ENCODE measurements around the gene PGLYRP3. TPM values are rescaled to one million over a fixed set of nuclear protein-coding genes. Genes with fewer than 3 reads are reported as not detected.

Gene PGLYRP3
- total RNA-seq, 1 experiment from 2014 or later = not detected

DNA sequence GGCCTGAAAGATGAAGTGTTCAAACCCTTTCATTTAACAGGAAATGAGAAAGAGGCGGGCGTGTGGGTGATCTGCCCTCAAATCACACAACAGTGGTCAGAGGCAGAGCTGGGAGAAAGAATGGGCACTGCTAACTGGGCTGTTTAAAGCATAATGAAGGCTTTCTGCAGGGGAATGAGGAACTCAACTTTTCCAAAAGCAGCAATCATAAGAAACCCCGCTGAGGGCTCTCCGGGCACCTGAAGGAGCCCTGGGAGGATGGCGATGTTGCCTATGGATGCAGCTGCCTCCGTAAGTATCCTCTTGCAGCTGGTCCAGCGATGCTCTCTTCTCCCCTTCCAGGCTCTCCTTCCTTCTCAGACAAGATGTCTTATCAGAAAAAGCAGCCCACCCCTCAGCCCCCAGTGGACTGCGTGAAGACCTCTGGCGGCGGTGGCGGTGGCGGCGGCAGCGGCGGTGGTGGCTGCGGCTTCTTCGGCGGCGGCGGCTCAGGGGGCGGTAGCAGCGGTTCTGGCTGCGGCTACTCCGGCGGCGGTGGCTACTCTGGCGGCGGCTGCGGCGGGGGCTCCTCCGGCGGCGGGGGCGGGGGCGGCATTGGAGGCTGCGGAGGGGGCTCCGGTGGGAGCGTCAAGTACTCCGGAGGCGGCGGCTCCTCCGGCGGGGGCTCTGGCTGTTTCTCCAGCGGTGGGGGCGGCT, 52.0 kb downstream of the PGLYRP3 start:
- Histone ChIP-seq H3K9me3 (ENCODE audit: insufficient read depth, low read depth) (no peaks in the 10 kb centered on the region), H4K20me1 (ENCODE audit: insufficient read depth) (no peaks in the 10 kb centered on the region), H3K27ac (no peak overlapping the region), H2AFZ (no peak overlapping the region), H3K36me3 (ENCODE audit: low read depth) (no peaks in the 10 kb centered on the region), H3K4me3 (no peak overlapping the region), H3K9me2 (ENCODE audit: insufficient read depth) (no peaks in the 10 kb centered on the region), H3K27me3 (ENCODE audit: insufficient read depth, low read depth) (peaks cover 41% of the 10 kb centered on the region), H3K4me2 (no peak overlapping the region), H3F3A (ENCODE audit: insufficient read depth, low read depth) (no peaks in the 10 kb centered on the region), H3K79me2 (ENCODE audit: low read depth) (no peaks in the 10 kb centered on the region), H3K4me1 (replicated peaks; ENCODE audit: insufficient read depth) (no peaks in the 10 kb centered on the region)
- ChIA-PET CTCF (no interaction called here), POLR2A (ENCODE audit: unreplicated experiment) (no interaction called here)
- TF ChIP-seq, protein P1, sequence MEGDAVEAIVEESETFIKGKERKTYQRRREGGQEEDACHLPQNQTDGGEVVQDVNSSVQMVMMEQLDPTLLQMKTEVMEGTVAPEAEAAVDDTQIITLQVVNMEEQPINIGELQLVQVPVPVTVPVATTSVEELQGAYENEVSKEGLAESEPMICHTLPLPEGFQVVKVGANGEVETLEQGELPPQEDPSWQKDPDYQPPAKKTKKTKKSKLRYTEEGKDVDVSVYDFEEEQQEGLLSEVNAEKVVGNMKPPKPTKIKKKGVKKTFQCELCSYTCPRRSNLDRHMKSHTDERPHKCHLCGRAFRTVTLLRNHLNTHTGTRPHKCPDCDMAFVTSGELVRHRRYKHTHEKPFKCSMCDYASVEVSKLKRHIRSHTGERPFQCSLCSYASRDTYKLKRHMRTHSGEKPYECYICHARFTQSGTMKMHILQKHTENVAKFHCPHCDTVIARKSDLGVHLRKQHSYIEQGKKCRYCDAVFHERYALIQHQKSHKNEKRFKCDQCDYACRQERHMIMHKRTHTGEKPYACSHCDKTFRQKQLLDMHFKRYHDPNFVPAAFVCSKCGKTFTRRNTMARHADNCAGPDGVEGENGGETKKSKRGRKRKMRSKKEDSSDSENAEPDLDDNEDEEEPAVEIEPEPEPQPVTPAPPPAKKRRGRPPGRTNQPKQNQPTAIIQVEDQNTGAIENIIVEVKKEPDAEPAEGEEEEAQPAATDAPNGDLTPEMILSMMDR (conservative IDR thresholded peaks at IDR 0.05) = no peak
- DNase-seq = no peak
- BruUV-seq (replicated peaks) = no TSS peak
- intact Hi-C loops (cut with micrococcal nuclease; ENCODE audit: unreplicated experiment) = no loop called here

DNA sequence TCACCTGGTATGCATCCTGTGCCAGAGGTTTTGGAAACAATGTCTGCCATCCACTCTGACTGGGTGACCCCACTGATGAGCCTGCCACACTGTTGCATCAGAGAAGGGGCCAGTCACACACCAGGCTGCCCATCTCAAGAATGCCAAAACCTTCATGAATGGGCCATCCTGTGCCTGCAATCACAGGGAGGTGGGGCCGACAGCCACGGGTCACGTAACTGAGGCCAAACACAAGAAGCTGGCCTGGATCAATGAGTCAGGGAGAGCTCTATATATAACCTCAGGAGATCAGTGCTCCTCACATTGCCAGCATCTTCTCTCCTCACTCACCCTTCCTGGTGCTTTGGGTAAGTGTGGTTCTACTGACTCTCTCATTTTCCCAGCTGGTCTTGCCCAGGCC, 53.4 kb downstream of the PGLYRP3 start, which contains the start of gene LORICRIN:
Gene LORICRIN, plus strand, starts transcription at position 301 of the 400 bp plus-strand sequence. CDS start 1,263 bp downstream, outside the sequence.
- Histone ChIP-seq H3K27ac (no peak within 1 kb of the TSS), H4K20me1 (ENCODE audit: insufficient read depth) (no peaks in the 10 kb centered on the region), H2AFZ (no peak within 1 kb of the TSS), H3K4me2 (no peak within 1 kb of the TSS), H3K4me3 (no peak within 1 kb of the TSS), H3K27me3 (ENCODE audit: insufficient read depth, low read depth) (peaks cover 41% of the 10 kb centered on the region), H3K4me1 (replicated peaks; ENCODE audit: insufficient read depth) (no peaks in the 10 kb centered on the region), H3K9me3 (ENCODE audit: insufficient read depth, low read depth) (no peaks in the 10 kb centered on the region), H3F3A (ENCODE audit: insufficient read depth, low read depth) (no peaks in the 10 kb centered on the region), H3K9me2 (ENCODE audit: insufficient read depth) (no peaks in the 10 kb centered on the region), H3K79me2 (ENCODE audit: low read depth) (no peaks in the 10 kb centered on the region), H3K36me3 (ENCODE audit: low read depth) (no peaks in the 10 kb centered on the region)
- BruUV-seq (replicated peaks) = no TSS peak
- intact Hi-C loops (cut with micrococcal nuclease; ENCODE audit: unreplicated experiment) = no loop called here
- TF ChIP-seq EZH2 (IDR thresholded peaks at IDR 0.05; ENCODE audit: low read depth) = no peak
- TF ChIP-seq, protein P1 (conservative IDR thresholded peaks at IDR 0.05) = no peak
- no peak for DNase-seq
- POLR2A ChIA-PET (ENCODE audit: unreplicated experiment) = no interaction called here
- CTCF ChIA-PET = no interaction called here

DNA sequence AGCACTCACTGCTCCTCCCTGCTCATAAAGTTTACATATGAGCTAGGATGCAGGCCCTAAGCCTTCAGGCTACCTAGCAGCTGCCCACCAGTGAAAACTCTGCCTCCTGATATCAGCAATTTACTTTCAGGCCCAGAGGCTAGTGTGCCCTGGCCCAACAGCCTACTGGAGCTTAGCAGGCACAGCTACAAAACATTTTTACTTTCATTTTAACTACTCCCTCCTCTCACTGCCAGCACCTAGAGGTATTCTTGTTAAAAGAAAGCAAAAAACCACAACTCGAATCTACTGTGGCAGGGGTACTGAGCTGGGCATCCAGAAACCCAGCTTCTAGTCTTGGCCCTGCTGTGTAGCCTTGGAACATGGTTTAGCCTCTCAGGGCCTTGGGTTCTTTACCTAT, 59.1 kb downstream of the PGLYRP3 start:
- Histone ChIP-seq H4K20me1 (ENCODE audit: insufficient read depth) (no peaks in the 10 kb centered on the region), H3K9me2 (ENCODE audit: insufficient read depth) (no peaks in the 10 kb centered on the region), H3K9me3 (ENCODE audit: insufficient read depth, low read depth) (no peaks in the 10 kb centered on the region), H3K27ac (no peak overlapping the region), H2AFZ (no peak overlapping the region), H3F3A (ENCODE audit: insufficient read depth, low read depth) (no peaks in the 10 kb centered on the region), H3K4me1 (replicated peaks; ENCODE audit: insufficient read depth) (no peaks in the 10 kb centered on the region), H3K36me3 (ENCODE audit: low read depth) (no peaks in the 10 kb centered on the region), H3K4me3 (no peak overlapping the region), H3K4me2 (no peak overlapping the region), H3K79me2 (ENCODE audit: low read depth) (no peaks in the 10 kb centered on the region), H3K27me3 (ENCODE audit: insufficient read depth, low read depth) (0 out of 2 replicates have a peak, but pooled peaks cover 4% of the 10 kb centered on the region)
- no peak for TF ChIP-seq EZH2 (IDR thresholded peaks at IDR 0.05; ENCODE audit: low read depth)
- TF ChIP-seq, protein P1 (conservative IDR thresholded peaks at IDR 0.05) = no peak
- ChIA-PET CTCF (no interaction called here), POLR2A (ENCODE audit: unreplicated experiment) (no interaction called here)
- intact Hi-C loops (cut with micrococcal nuclease; ENCODE audit: unreplicated experiment) = no loop called here
- DNase-seq = no peak
- no TSS peak for BruUV-seq (replicated peaks)
